ENCODE measurements around the gene SSPN.

- TF ChIP-seq POLR2AphosphoS5 (IDR thresholded peaks at IDR 0.05), result no peak
- no peak for TF ChIP-seq POLR2A (IDR thresholded peaks at IDR 0.05)
Observed at GRCh38 chr12:26195641-26196420, 458 bp downstream of the SSPN start.
